B cell (primary cell): ENCODE results near the gene COL5A1. TPM values are rescaled to one million over a fixed set of nuclear protein-coding genes. Genes with fewer than 3 reads are reported as not detected.

Source experiments
- ATAC-seq: fragments of 200-7000 bp; cut with Tn5 transposase; one replicate; pipeline ENCODE4 v1.10.0; 2021; ENCODE audit warnings: low read depth, mild to moderate bottlenecking, moderate number of reproducible peaks, moderate library complexity
- CTCF ChIA-PET: fragments of 350-600 bp; sonication (Branson Sonifier 250); formaldehyde crosslinking; loops from one replicate; lab custom pipeline; 2021; ENCODE audit warnings: antibody characterized with exemption, inconsistent platforms; lab: Charles Lee
- POLR2A ChIA-PET: fragments of 350-600 bp; sonication (Branson Sonifier 250); formaldehyde crosslinking; loops from one replicate; lab custom pipeline; 2021; ENCODE audit warnings: antibody characterized with exemption; lab: Charles Lee
- DNase-seq: peaks from one replicate; pipeline ENCODE4 v3.0.0; 2013
- H2AFZ ChIP-seq: 2 replicates; pipeline ENCODE4 v1.6.1; 2012; ENCODE audit warnings: mild to moderate bottlenecking, low read depth, low read length; ENCODE audit not compliant: insufficient read depth, poor library complexity, severe bottlenecking
- H3K27ac ChIP-seq, 2 donors: 1 replicate in 1 of 2; 2 replicates in 1 of 2; pipeline ENCODE4 v1.5.1; 2012 to 2013; ENCODE audit warnings: low read length in 2 of 2, mild to moderate bottlenecking in 2 of 2, moderate library complexity in 1 of 2
- H3K27me3 ChIP-seq, 4 experiments: fragments of 200-600 bp in 1 of 4; sonication (generic) in 1 of 4; replicated peaks in 1 of 4; 1 replicate in 2 of 4; 2 replicates in 2 of 4; pipeline versions ENCODE4 v1.6.1 to v1.7.0; 2013 to 2016; ENCODE audit warnings: low read length in 3 of 4, mild to moderate bottlenecking in 2 of 4, mixed read lengths in 1 of 4, moderate library complexity in 1 of 4; ENCODE audit not compliant: insufficient read depth in 4 of 4, control insufficient read depth in 3 of 4; ENCODE audit errors: control extremely low read depth in 1 of 4
- H3K36me3 ChIP-seq, 2 experiments: replicated peaks in 1 of 2; 1 replicate in 1 of 2; 2 replicates in 1 of 2; pipeline versions ENCODE4 v1.6.1 to v1.7.1; 2013; ENCODE audit warnings: low read length in 1 of 2; ENCODE audit not compliant: insufficient read depth in 2 of 2, control insufficient read depth in 1 of 2; ENCODE audit errors: control extremely low read depth in 1 of 2, extremely low read depth in 1 of 2
- H3K4me1 ChIP-seq, 2 donors: fragments of 200-600 bp in 1 of 2; sonication (generic) in 1 of 2; 1 replicate in 1 of 2; 2 replicates in 1 of 2; pipeline versions ENCODE4 v1.5.1 to v1.6.1; 2013 to 2017; ENCODE audit warnings: low read length in 2 of 2; ENCODE audit not compliant: control insufficient read depth in 2 of 2, insufficient read depth in 2 of 2
- H3K4me2 ChIP-seq: replicated peaks from 2 replicates; pipeline ENCODE3; 2012; ENCODE audit warnings: mild to moderate bottlenecking, low read depth, low read length; ENCODE audit not compliant: poor library complexity, severe bottlenecking
- H3K4me3 ChIP-seq, 5 experiments: fragments of 200-600 bp in 1 of 5; sonication (generic) in 1 of 5; 1 replicate in 3 of 5; 2 replicates in 2 of 5; pipeline versions ENCODE4 v1.5.1 to v1.7.0; 2011 to 2016; ENCODE audit warnings: low read length in 4 of 5, mild to moderate bottlenecking in 4 of 5, low read depth in 2 of 5, control low read depth in 1 of 5, moderate library complexity in 1 of 5; ENCODE audit not compliant: insufficient read depth in 1 of 5; ENCODE audit errors: control extremely low read depth in 1 of 5, extremely low read depth in 1 of 5
- H3K79me2 ChIP-seq: fragments of 200-600 bp; sonication (generic); one replicate; pipeline ENCODE4 v1.6.0; 2016; ENCODE audit warnings: low read length; ENCODE audit not compliant: control insufficient read depth, insufficient read depth
- H3K9ac ChIP-seq: fragments of 200-600 bp; sonication (generic); 2 replicates; pipeline ENCODE4 v1.6.1; 2017; ENCODE audit warnings: mild to moderate bottlenecking, low read length, moderate library complexity
- H3K9me3 ChIP-seq, 3 donors: one replicate each; pipeline versions ENCODE4 v1.6.1 to v1.7.1; 2013; ENCODE audit warnings: low read length in 2 of 3; ENCODE audit not compliant: control insufficient read depth in 2 of 3, insufficient read depth in 1 of 3; ENCODE audit errors: control extremely low read depth in 1 of 3
- H4K20me1 ChIP-seq: 2 replicates; pipeline ENCODE4 v1.6.0; 2012; ENCODE audit warnings: mild to moderate bottlenecking, low read length; ENCODE audit not compliant: insufficient read depth, control insufficient read depth, poor library complexity, severe bottlenecking
- H3K27ac Mint-ChIP-seq: one replicate; pipeline ENCODE4 v1.8.0; 2021; ENCODE audit warnings: mixed read lengths
- H3K27me3 Mint-ChIP-seq: one replicate; pipeline ENCODE4 v1.8.0; 2021; ENCODE audit warnings: mixed read lengths
- H3K4me1 Mint-ChIP-seq: one replicate; pipeline ENCODE4 v1.8.0; 2021; ENCODE audit warnings: mixed read lengths
- H3K4me3 Mint-ChIP-seq: one replicate; pipeline ENCODE4 v1.8.0; 2021; ENCODE audit warnings: mixed read lengths
- H3K9me3 Mint-ChIP-seq: one replicate; pipeline ENCODE4 v1.8.0; 2022; ENCODE audit warnings: mixed read lengths; ENCODE audit not compliant: insufficient read depth
- CTCF ChIP-seq: fragments of 200-600 bp; IDR thresholded peaks from one replicate; pipeline ENCODE4 v1.8.0; 2022; ENCODE audit warnings: antibody characterized with exemption, mild to moderate bottlenecking
- EZH2 ChIP-seq: IDR thresholded peaks from 2 replicates; pipeline ENCODE4 v1.6.1; 2012; ENCODE audit warnings: borderline replicate concordance, low read depth, mild to moderate bottlenecking, moderate library complexity, low read length; ENCODE audit not compliant: insufficient read depth, poor library complexity, severe bottlenecking
- WGBS: methylation state at CpG from one replicate; pipeline ENCODE4 v1.1.5; 2013; ENCODE audit warnings: missing lambda C conversion rate; ENCODE audit not compliant: insufficient coverage; 5-methylcytosine and 5-hydroxymethylcytosine counted together
- intact Hi-C: fragments of 100-400 bp; cut with micrococcal nuclease; formaldehyde crosslinking; loops from one replicate; pipeline ENCODE4 v1.10.0; 2022
- polyA plus RNA-seq: library from polyadenylated mRNA; depleted of rRNA; stranded (reverse); fragments of >200 nt; gene quantifications from 2 replicates; pipeline ENCODE4 v1.2.3, GENCODE V29; 2012
- total RNA-seq, 2 donors: library from RNA; stranded (reverse); fragments of 120-200 nt in 1 of 2; gene quantifications; 1 replicate in 1 of 2; 2 replicates in 1 of 2; pipeline versions ENCODE4 v1.2.3 to v1.2.4, GENCODE V29; 2013 to 2022

COL5A1 gene
- total and polyA plus RNA-seq, 2 donors (not counting 1 experiment from before 2014, with no cell fraction given), result 0.06 TPM; not detected in 1

GRCh38 chr9:134688661-134689320 lies 47.2 kb downstream of the COL5A1 start:
- Mint-ChIP-seq H3K4me3 (no peak overlapping the region), H3K27ac (no peak overlapping the region), H3K9me3 (no peaks in the 10 kb centered on the region), H3K27me3 (no peaks in the 10 kb centered on the region), H3K4me1 (peaks cover 1% of the 10 kb centered on the region)
- H3K79me2 ChIP-seq, result no peaks in the 10 kb centered on the region
- H3K27ac ChIP-seq, result no peak overlapping the region
- ATAC-seq (no peak), DNase-seq (no peak)
- H3K36me3 ChIP-seq, result no peaks in the 10 kb centered on the region
- H3K4me3 ChIP-seq, result no peak overlapping the region
- no peak overlapping the region for H2AFZ ChIP-seq
- peaks cover 0 to 3% (median 0%) of the 10 kb centered on the region in 4 experiments for H3K27me3 ChIP-seq
- peaks cover 5 to 6% of the 10 kb centered on the region in 2 donors for H3K4me1 ChIP-seq
- TF ChIP-seq CTCF, result no peak
- H3K4me2 ChIP-seq, result no peak overlapping the region
- ChIA-PET CTCF (interaction anchor here (1.0 kb wide), 1 partner anchor 16 kb away, joined by 4 read pairs; no protein-coding TSS in a partner anchor), POLR2A (no interaction called here)
- no peaks in the 10 kb centered on the region for H3K9me3 ChIP-seq
- intact Hi-C loops, result no loop called here
- H4K20me1 ChIP-seq, result no peaks in the 10 kb centered on the region
- no peak overlapping the region for H3K9ac ChIP-seq
- WGBS, result 94% methylated on average over 14 of the region's 17 CpGs

GRCh38 chr9:134689321-134690181 lies 47.9 kb downstream of the COL5A1 start:
- Mint-ChIP-seq H3K9me3 (no peaks in the 10 kb centered on the region), H3K27ac (no peak overlapping the region), H3K27me3 (no peaks in the 10 kb centered on the region), H3K4me3 (no peak overlapping the region), H3K4me1 (peaks cover 1% of the 10 kb centered on the region)
- CTCF ChIA-PET, result interaction anchor here (0.6 to 1.0 kb wide), 2 partner anchors 16 to 240 kb away, joined by 3 to 4 read pairs; no protein-coding TSS in a partner anchor
- no peak for TF ChIP-seq EZH2
- peak; percentile 53 for TF ChIP-seq CTCF
- Histone ChIP-seq H3K9ac (no peak overlapping the region), H3K4me2 (no peak overlapping the region), H3K27ac (no peak overlapping the region), H4K20me1 (no peaks in the 10 kb centered on the region), H3K27me3 (peaks cover 0 to under 1% (median 0%) of the 10 kb centered on the region in 4 experiments), H2AFZ (no peak overlapping the region), H3K9me3 (no peaks in the 10 kb centered on the region), H3K4me1 (peaks cover 5 to 6% of the 10 kb centered on the region in 2 donors), H3K79me2 (no peaks in the 10 kb centered on the region), H3K4me3 (no peak overlapping the region), H3K36me3 (no peaks in the 10 kb centered on the region)
- POLR2A ChIA-PET, result no interaction called here
- ATAC-seq (no peak), DNase-seq (peak; percentile 21)
- 72% methylated on average over 19 of the region's 20 CpGs for WGBS
- intact Hi-C loops, result no loop called here
